Naive thymus-derived CD4-positive, alpha-beta T cell (primary cell): ENCODE data around the gene ATP6V1C2. TPM values are rescaled to one million over a fixed set of nuclear protein-coding genes. Genes with fewer than 3 reads are reported as not detected.

Experiments used
- ATAC-seq: fragments of 150-1000 bp; cut with Tn5 transposase; 2 replicates; pipeline ENCODE4 v1.10.0; 2021; ENCODE audit warnings: mild to moderate bottlenecking, moderate library complexity
- CTCF ChIA-PET: fragments of 350-600 bp; sonication (Branson Sonifier 250); formaldehyde crosslinking; loops from one replicate; lab custom pipeline; 2021; ENCODE audit warnings: antibody characterized with exemption; lab: Charles Lee
- POLR2A ChIA-PET: fragments of 350-600 bp; sonication (Branson Sonifier 250); formaldehyde crosslinking; loops from one replicate; lab custom pipeline; 2021; ENCODE audit warnings: antibody characterized with exemption, inconsistent platforms; lab: Charles Lee
- DNase-seq, 9 donors: peaks; one replicate each; pipeline versions ENCODE4 v3.0.0 to v3.0.0-alpha.2; 2020 to 2022; ENCODE audit warnings: mixed read lengths in 1 of 9
- H3K27ac ChIP-seq: one replicate; pipeline ENCODE4 v1.7.0; 2013; ENCODE audit warnings: mild to moderate bottlenecking, low read depth, low read length, moderate library complexity
- H3K27me3 ChIP-seq, 2 donors: one replicate each; pipeline ENCODE4 v1.7.0; 2013; ENCODE audit warnings: low read length in 2 of 2, mild to moderate bottlenecking in 2 of 2, moderate library complexity in 2 of 2; ENCODE audit not compliant: control insufficient read depth in 2 of 2, insufficient read depth in 2 of 2
- H3K36me3 ChIP-seq, 3 experiments: 1 replicate in 2 of 3; 2 replicates in 1 of 3; pipeline ENCODE4 v1.7.0; 2013; ENCODE audit warnings: low read length in 3 of 3, mild to moderate bottlenecking in 3 of 3, moderate library complexity in 1 of 3; ENCODE audit not compliant: insufficient read depth in 3 of 3, control insufficient read depth in 2 of 3
- H3K4me1 ChIP-seq, 2 donors: one replicate each; pipeline ENCODE4 v1.7.0; 2013; ENCODE audit warnings: low read length in 2 of 2, mild to moderate bottlenecking in 2 of 2, moderate library complexity in 1 of 2; ENCODE audit not compliant: control insufficient read depth in 2 of 2, insufficient read depth in 2 of 2
- H3K4me3 ChIP-seq: 2 replicates; pipeline ENCODE4 v1.7.0; 2013; ENCODE audit warnings: mild to moderate bottlenecking, low read length
- H3K9me3 ChIP-seq, 3 experiments: 1 replicate in 2 of 3; 2 replicates in 1 of 3; pipeline ENCODE4 v1.7.0; 2013; ENCODE audit warnings: low read length in 3 of 3; ENCODE audit not compliant: control insufficient read depth in 2 of 3
- H3K27ac Mint-ChIP-seq, 9 donors: one replicate each; pipeline ENCODE4 v1.8.0; 2020 to 2022; ENCODE audit warnings: mixed read lengths in 9 of 9, mild to moderate bottlenecking in 8 of 9, moderate library complexity in 5 of 9, inconsistent platforms in 2 of 9
- H3K27me3 Mint-ChIP-seq, 5 donors: one replicate each; pipeline ENCODE4 v1.8.0; 2021 to 2022; ENCODE audit warnings: mixed read lengths in 5 of 5, mild to moderate bottlenecking in 1 of 5
- H3K36me3 Mint-ChIP-seq, 5 donors: one replicate each; pipeline ENCODE4 v1.8.0; 2020 to 2022; ENCODE audit warnings: mixed read lengths in 5 of 5, mild to moderate bottlenecking in 3 of 5, inconsistent platforms in 1 of 5
- H3K4me1 Mint-ChIP-seq, 7 donors: one replicate each; pipeline ENCODE4 v1.8.0; 2020 to 2022; ENCODE audit warnings: mixed read lengths in 7 of 7, mild to moderate bottlenecking in 3 of 7, inconsistent platforms in 1 of 7
- H3K4me3 Mint-ChIP-seq, 10 donors: one replicate each; pipeline ENCODE4 v1.8.0; 2020 to 2022; ENCODE audit warnings: mild to moderate bottlenecking in 10 of 10, mixed read lengths in 10 of 10, moderate library complexity in 6 of 10, inconsistent platforms in 2 of 10
- H3K9me3 Mint-ChIP-seq, 11 donors: one replicate each; pipeline ENCODE4 v1.8.0; 2020 to 2022; ENCODE audit warnings: mixed read lengths in 11 of 11, mild to moderate bottlenecking in 4 of 11, inconsistent platforms in 1 of 11, moderate library complexity in 1 of 11
- intact Hi-C, 2 donors: fragments of 100-400 bp; cut with micrococcal nuclease; formaldehyde crosslinking; loops; one replicate each; pipeline ENCODE4 v1.15.1; 2023
- polyA plus RNA-seq, 2 donors: library from polyadenylated mRNA; unstranded; fragments of 300-500 nt; fragmentation: Illumina TruSeq; gene quantifications; one replicate each; pipeline ENCODE4 v1.2.3, GENCODE V29; 2021
- total RNA-seq, 6 experiments: library from RNA in 5 of 6; stranded (reverse) in 5 of 6; gene quantifications; 1 replicate in 5 of 6; 2 replicates in 1 of 6; pipeline ENCODE4 v1.2.3 and lab custom pipeline; 2021 to 2026

Gene ATP6V1C2
- total and polyA plus RNA-seq, 7 experiments from 2014 or later: not detected

DNA sequence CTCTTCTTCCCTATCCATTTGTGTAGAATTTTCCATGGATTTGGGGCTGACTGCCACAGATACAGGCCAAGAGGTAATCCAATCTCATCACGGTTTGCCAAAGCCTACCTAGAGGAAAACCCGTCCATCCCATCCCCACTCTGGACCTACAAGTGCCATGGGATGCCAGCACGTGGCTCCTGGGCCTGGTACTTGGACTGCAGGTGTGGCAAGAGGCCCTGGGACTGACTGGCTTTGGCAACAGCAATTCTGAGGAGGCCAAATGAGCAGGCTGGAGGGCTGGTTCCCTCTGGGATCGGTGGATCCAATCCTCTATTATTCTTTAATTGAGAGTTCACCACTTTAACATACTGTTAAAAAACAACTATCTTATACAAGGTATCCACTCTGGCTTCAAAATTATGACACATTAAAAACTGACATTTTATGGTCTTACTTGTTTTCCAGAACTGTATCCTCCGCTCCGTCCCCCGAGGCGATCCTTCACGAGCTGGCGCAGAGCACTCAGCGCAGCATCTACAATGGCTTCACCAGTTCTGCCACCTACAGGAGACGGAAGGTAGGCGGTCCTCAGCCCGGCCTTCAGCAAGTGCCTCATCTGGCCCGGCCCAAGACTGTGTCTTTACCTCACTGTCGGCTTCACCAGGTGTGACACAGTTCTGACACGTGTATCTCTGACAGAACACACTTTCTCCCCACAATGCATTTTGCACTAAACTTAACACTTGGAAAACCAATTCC lies 71.4 kb downstream of the ATP6V1C2 start:
- Histone ChIP-seq H3K27me3 (no peaks in the 10 kb centered on the region), H3K9me3 (no peaks in the 10 kb centered on the region), H3K4me3 (no peak overlapping the region), H3K36me3 (peaks cover 16 to 81% (median 29%) of the 10 kb centered on the region in 3 experiments), H3K27ac (no peak overlapping the region), H3K4me1 (peaks cover 0 to 6% of the 10 kb centered on the region in 2 donors)
- peaks cover 8 to 72% (median 36%) of the 10 kb centered on the region in 5 donors for H3K36me3 Mint-ChIP-seq
- intact Hi-C loops: no loop called here
- CTCF ChIA-PET: no interaction called here
- peak overlapping the region in 4 of 9 donors; percentile 5 to 58 (median 38) for H3K27ac Mint-ChIP-seq
- no peak overlapping the region for H3K4me3 Mint-ChIP-seq
- peaks cover 0 to 24% (median 0%) of the 10 kb centered on the region in 7 donors for H3K4me1 Mint-ChIP-seq
- no peaks in the 10 kb centered on the region for H3K9me3 Mint-ChIP-seq
- ATAC-seq (no peak), DNase-seq (no peak)
- no peaks in the 10 kb centered on the region for H3K27me3 Mint-ChIP-seq
- POLR2A ChIA-PET: interaction anchor here (1.1 kb wide), 1 partner anchor 20 kb away, joined by 3 read pairs; the partner anchor contains the start of gene PDIA6

DNA sequence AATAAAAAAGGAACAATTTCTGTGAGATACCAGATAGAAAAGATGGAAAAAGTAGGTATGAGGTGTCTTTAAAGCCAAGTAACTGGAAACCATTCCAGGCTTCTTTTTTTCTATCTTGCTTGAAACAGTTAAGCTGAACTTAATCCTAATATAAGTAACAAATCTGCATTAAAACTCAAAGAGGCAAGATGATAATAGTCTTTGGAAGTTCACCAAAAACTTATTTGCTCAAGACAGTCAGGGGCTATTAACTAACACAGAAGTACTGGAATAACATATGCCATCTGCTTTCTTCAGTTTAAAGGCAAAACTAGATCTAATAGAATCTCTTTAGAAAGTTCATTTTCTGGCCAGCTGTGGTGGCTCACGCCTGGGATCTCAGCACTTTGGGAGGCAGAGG lies 72.4 kb downstream of the ATP6V1C2 start:
- Mint-ChIP-seq H3K4me3 (no peak overlapping the region), H3K27me3 (no peaks in the 10 kb centered on the region), H3K4me1 (peaks cover 0 to 26% (median 4%) of the 10 kb centered on the region in 7 donors), H3K27ac (peak overlapping the region in 2 of 9 donors; percentile 28 to 74), H3K36me3 (peaks cover 8 to 65% (median 34%) of the 10 kb centered on the region in 5 donors), H3K9me3 (no peaks in the 10 kb centered on the region)
- Histone ChIP-seq H3K27me3 (no peaks in the 10 kb centered on the region), H3K36me3 (peaks cover 16 to 76% (median 29%) of the 10 kb centered on the region in 3 experiments), H3K9me3 (no peaks in the 10 kb centered on the region), H3K27ac (no peak overlapping the region), H3K4me3 (no peak overlapping the region), H3K4me1 (peaks cover 0 to 6% of the 10 kb centered on the region in 2 donors)
- intact Hi-C loops: no loop called here
- DNase-seq (no peak), ATAC-seq (no peak)
- ChIA-PET POLR2A (no interaction called here), CTCF (no interaction called here)

DNA sequence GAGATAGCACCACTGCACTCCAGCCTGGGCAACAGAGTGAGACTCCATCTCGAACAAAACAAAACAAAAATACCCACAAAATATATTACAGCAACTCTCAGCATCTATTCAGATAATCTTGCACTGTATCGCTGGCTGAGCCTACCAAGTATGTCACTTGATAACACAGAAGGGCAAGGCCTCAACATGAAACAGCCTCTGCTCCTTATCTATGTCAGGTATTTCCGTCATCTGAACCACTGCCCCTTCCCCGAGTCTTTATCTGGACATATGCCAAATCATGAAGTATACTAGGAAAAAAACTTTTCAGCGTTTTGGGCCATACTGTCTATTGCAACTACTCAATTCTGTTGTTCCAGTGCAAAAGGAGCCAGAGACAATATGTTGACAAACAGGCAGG lies 73.4 kb downstream of the ATP6V1C2 start:
- H3K27ac ChIP-seq: no peak overlapping the region
- peaks cover 16 to 67% (median 23%) of the 10 kb centered on the region in 3 experiments for H3K36me3 ChIP-seq
- peaks cover 0 to 6% of the 10 kb centered on the region in 2 donors for H3K4me1 ChIP-seq
- H3K27ac Mint-ChIP-seq: peak overlapping the region in 2 of 9 donors; percentile 48 to 69
- peaks cover 8 to 57% (median 33%) of the 10 kb centered on the region in 5 donors for H3K36me3 Mint-ChIP-seq
- H3K4me3 Mint-ChIP-seq: no peak overlapping the region
- intact Hi-C loops: no loop called here
- no peaks in the 10 kb centered on the region for H3K27me3 Mint-ChIP-seq
- ChIA-PET CTCF (no interaction called here), POLR2A (no interaction called here)
- no peaks in the 10 kb centered on the region for H3K9me3 Mint-ChIP-seq
- DNase-seq (no peak), ATAC-seq (peak; percentile 40)
- no peaks in the 10 kb centered on the region for H3K27me3 ChIP-seq
- H3K9me3 ChIP-seq: no peaks in the 10 kb centered on the region
- H3K4me1 Mint-ChIP-seq: peaks cover 4 to 26% (median 6%) of the 10 kb centered on the region in 7 donors
- H3K4me3 ChIP-seq: no peak overlapping the region

DNA sequence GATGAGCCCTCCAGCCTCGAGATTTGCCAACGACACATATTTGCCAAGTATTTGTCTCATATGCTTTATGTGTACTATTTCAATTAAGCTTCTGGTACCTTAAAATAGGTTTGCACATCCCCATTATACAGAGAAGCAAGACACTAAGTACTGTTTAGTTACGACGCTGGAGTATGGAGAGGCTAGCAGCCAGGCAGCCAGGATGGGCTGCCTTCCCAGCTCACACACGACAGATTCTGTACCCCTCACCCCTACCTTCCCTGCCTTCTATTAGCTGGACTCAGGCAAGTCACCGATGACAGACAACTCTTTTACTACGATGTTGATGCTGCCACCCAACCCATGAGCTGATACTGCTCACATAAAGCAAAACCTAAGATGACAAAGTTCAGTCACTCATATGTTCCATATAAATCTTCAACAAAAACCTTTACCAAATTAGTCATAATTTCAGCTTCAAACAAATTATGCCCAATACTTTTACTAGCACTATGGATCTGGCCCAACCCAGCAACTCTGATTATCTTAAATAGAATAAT lies 74.1 kb downstream of the ATP6V1C2 start:
- H3K9me3 ChIP-seq: no peaks in the 10 kb centered on the region
- H3K4me3 ChIP-seq: no peak overlapping the region
- intact Hi-C loops: no loop called here
- DNase-seq (no peak), ATAC-seq (no peak)
- ChIA-PET POLR2A (no interaction called here), CTCF (no interaction called here)
- Mint-ChIP-seq H3K27ac (peak overlapping the region in 1 of 9 donors; percentile 41), H3K27me3 (no peaks in the 10 kb centered on the region), H3K4me3 (no peak overlapping the region), H3K9me3 (no peaks in the 10 kb centered on the region), H3K36me3 (peaks cover 6 to 51% (median 27%) of the 10 kb centered on the region in 5 donors), H3K4me1 (peaks cover 4 to 23% (median 6%) of the 10 kb centered on the region in 7 donors)
- H3K27ac ChIP-seq: no peak overlapping the region
- peaks cover 0 to 6% of the 10 kb centered on the region in 2 donors for H3K4me1 ChIP-seq
- peaks cover 16 to 63% (median 23%) of the 10 kb centered on the region in 3 experiments for H3K36me3 ChIP-seq
- no peaks in the 10 kb centered on the region for H3K27me3 ChIP-seq

DNA sequence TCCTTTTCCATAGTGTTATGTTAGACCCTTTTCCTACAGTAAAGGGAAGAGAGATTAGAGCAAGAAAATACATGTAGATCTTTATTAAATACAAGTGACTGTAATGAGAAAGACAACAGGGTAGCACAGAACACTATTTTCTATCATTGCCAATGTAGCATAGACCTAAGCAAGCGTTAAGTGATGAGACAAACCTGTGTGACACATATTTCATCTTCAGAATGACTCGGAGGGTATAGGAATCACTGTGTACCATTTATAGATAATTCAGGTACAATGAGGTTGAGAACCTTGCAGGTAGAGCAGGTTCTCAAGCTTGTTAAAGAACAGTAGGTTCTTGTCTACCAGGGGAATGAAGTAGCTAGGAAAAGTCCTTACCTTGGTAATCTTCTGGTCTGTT lies 75.3 kb downstream of the ATP6V1C2 start:
- H3K9me3 Mint-ChIP-seq: no peaks in the 10 kb centered on the region
- intact Hi-C loops: no loop called here
- no peak overlapping the region for H3K4me3 ChIP-seq
- no peaks in the 10 kb centered on the region for H3K4me1 ChIP-seq
- ChIA-PET CTCF (no interaction called here), POLR2A (no interaction called here)
- no peak overlapping the region for H3K27ac Mint-ChIP-seq
- no peaks in the 10 kb centered on the region for H3K27me3 Mint-ChIP-seq
- no peaks in the 10 kb centered on the region for H3K9me3 ChIP-seq
- DNase-seq (no peak), ATAC-seq (no peak)
- H3K36me3 Mint-ChIP-seq: peaks cover 0 to 42% (median 19%) of the 10 kb centered on the region in 5 donors
- H3K27me3 ChIP-seq: no peaks in the 10 kb centered on the region
- H3K4me1 Mint-ChIP-seq: peaks cover 4 to 21% (median 6%) of the 10 kb centered on the region in 7 donors
- H3K4me3 Mint-ChIP-seq: no peak overlapping the region
- no peak overlapping the region for H3K27ac ChIP-seq
- H3K36me3 ChIP-seq: peaks cover 20 to 63% (median 23%) of the 10 kb centered on the region in 3 experiments

DNA sequence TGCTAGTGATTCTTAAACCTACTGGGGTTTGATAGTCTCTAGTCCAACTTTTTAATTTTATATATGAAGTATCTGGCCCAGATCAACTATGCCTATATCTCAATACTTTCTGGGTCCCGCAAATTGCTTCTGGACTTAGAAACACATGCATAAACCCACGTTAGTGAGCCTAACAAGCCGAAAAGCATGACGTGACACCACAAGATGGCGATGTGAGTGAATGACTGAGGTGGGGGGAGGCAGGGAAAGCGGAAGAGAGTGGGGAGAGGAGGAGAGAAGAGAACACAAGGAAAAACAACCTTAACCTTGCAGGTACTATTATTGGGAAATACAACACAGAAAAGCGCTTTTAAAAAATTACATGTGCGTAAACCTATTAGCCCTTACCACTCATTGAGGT lies 77.4 kb downstream of the ATP6V1C2 start:
- no peak for ATAC-seq
- Histone ChIP-seq H3K9me3 (no peaks in the 10 kb centered on the region), H3K4me1 (no peaks in the 10 kb centered on the region), H3K4me3 (no peak overlapping the region), H3K27me3 (no peaks in the 10 kb centered on the region), H3K27ac (no peak overlapping the region), H3K36me3 (peaks cover 13 to 52% (median 21%) of the 10 kb centered on the region in 3 experiments)
- no peak for DNase-seq
- Mint-ChIP-seq H3K4me3 (no peak overlapping the region), H3K27me3 (no peaks in the 10 kb centered on the region), H3K9me3 (no peaks in the 10 kb centered on the region), H3K36me3 (peaks cover 5 to 37% (median 11%) of the 10 kb centered on the region in 5 donors), H3K27ac (no peak overlapping the region), H3K4me1 (peaks cover 3 to 17% (median 13%) of the 10 kb centered on the region in 7 donors)
- intact Hi-C loops: no loop called here
- POLR2A ChIA-PET: interaction anchor here (0.6 kb wide), 1 partner anchor 16 kb away, joined by 3 read pairs; no protein-coding TSS in a partner anchor
- CTCF ChIA-PET: no interaction called here
